ENCODE data around the gene WDR35.

The WDR35 gene

GRCh38 chr2:19989667-19990415, at the start of gene WDR35:
Gene WDR35 (minus strand): TSS chr2:19990105. CDS start chr2:19990015, 90 bp downstream.
- peak; percentile 95 for DNase-seq

GRCh38 chr2:20037660-20038059, 47.8 kb upstream of the WDR35 start:
- no peak for DNase-seq

- no peak for DNase-seq
Observed at GRCh38 chr2:20035955-20036666, 46.2 kb upstream of the WDR35 start.

GRCh38 chr2:20034821-20035220, 44.9 kb upstream of the WDR35 start:
- no peak for DNase-seq

GRCh38 chr2:20034218-20034617, 44.3 kb upstream of the WDR35 start:
- no peak for DNase-seq

GRCh38 chr2:20033322-20033721, 43.4 kb upstream of the WDR35 start:
- no peak for DNase-seq

GRCh38 chr2:20030224-20030623, 40.3 kb upstream of the WDR35 start:
- DNase-seq = no peak

GRCh38 chr2:20027705-20028434, 38.0 kb upstream of the WDR35 start:
- DNase-seq = no peak

GRCh38 chr2:20027260-20027677, 37.4 kb upstream of the WDR35 start:
- no peak for DNase-seq

GRCh38 chr2:20025065-20025786, 35.3 kb upstream of the WDR35 start:
- no peak for DNase-seq

GRCh38 chr2:20023688-20024087, 33.8 kb upstream of the WDR35 start:
- DNase-seq = no peak

- DNase-seq = no peak
Observed at GRCh38 chr2:20021405-20022009, 31.6 kb upstream of the WDR35 start.

- no peak for DNase-seq
Observed at GRCh38 chr2:20019747-20020146, 29.8 kb upstream of the WDR35 start.

GRCh38 chr2:20018601-20019152, 28.8 kb upstream of the WDR35 start:
- no peak for DNase-seq

- no peak for DNase-seq
Observed at GRCh38 chr2:20016346-20016745, 26.4 kb upstream of the WDR35 start.

- DNase-seq = peak; percentile 53
Observed at GRCh38 chr2:20015482-20016083, 25.7 kb upstream of the WDR35 start.

- DNase-seq = no peak
Observed at GRCh38 chr2:20013126-20013849, 23.4 kb upstream of the WDR35 start.

- no peak for DNase-seq
Observed at GRCh38 chr2:20012282-20013125, 22.6 kb upstream of the WDR35 start, which contains the start of gene MATN3. Gene MATN3 (minus strand): TSS chr2:20012668. CDS start chr2:20012631, 37 bp downstream.

GRCh38 chr2:20012032-20012281, 22.1 kb upstream of the WDR35 start:
- no peak for DNase-seq

Measured in RPMI8226 (cell line).